ENCODE data around the gene LRRC47.
"Not testable (repeated sequence)": the region's sequence is repeated elsewhere in the genome, so short reads cannot be mapped to it uniquely, and the experiment has no call there.

Gene LRRC47

GRCh38 chr1:3756394-3756793, 39.9 kb downstream of the LRRC47 start:
- ChIA-PET CTCF (interaction anchor here (1.3 to 1.6 kb wide), 3 partner anchors 32 to 303 kb away, joined by 3 to 5 read pairs (median 3); no protein-coding TSS in a partner anchor), POLR2A (no interaction called here)
- TF ChIP-seq, protein P1, sequence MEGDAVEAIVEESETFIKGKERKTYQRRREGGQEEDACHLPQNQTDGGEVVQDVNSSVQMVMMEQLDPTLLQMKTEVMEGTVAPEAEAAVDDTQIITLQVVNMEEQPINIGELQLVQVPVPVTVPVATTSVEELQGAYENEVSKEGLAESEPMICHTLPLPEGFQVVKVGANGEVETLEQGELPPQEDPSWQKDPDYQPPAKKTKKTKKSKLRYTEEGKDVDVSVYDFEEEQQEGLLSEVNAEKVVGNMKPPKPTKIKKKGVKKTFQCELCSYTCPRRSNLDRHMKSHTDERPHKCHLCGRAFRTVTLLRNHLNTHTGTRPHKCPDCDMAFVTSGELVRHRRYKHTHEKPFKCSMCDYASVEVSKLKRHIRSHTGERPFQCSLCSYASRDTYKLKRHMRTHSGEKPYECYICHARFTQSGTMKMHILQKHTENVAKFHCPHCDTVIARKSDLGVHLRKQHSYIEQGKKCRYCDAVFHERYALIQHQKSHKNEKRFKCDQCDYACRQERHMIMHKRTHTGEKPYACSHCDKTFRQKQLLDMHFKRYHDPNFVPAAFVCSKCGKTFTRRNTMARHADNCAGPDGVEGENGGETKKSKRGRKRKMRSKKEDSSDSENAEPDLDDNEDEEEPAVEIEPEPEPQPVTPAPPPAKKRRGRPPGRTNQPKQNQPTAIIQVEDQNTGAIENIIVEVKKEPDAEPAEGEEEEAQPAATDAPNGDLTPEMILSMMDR (IDR thresholded peaks at IDR 0.05; ENCODE audit: insufficient read depth, low read length, missing control alignments): no peak
- DNase-seq (ENCODE audit: low read depth, low spot score): no peak
- H3K4me3 ChIP-seq (ENCODE audit: low read depth, low read length): no peak overlapping the region

DNA sequence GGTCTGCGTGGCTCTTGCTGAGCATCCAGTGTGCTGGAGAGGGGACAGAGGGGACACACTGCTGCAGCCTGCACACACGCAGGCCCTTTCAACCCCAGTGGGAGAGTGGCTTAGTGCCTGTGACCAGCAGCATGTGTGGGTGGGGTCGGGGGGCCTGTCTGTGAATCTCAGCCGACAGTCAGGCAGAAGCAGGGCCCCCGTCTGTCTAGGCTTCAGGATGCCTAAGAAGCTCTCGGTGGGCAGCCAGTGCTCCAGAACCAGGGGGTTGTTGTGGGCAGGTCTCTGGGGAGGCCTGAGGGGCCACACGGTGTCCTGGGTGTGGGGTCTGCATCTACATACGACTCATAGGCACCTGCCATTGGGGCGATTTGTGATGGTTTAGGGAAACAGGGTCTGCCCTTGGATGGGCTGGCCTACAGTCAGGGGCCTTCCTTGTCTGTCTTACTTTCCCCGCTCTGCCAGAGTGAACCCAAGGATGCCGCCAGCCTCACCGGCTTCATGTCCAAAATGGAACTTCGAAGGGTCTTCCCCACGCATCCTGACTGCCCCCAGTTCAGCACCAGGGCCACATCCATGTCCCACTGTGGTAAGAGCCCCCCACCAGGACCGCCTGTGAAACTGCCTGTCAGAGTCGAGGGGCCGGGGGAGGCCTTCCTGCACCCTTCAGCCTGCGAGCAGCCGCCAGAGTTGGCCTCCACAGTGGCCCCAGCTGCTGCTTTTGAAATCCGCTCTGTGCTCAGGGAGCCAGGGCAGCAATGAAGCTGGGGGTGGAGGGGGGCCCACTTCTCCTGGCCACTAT, 42.4 kb downstream of the LRRC47 start:
- TF ChIP-seq, protein P1 (IDR thresholded peaks at IDR 0.05; ENCODE audit: insufficient read depth, low read length, missing control alignments): no peak
- CTCF ChIA-PET: no interaction called here
- H3K4me3 ChIP-seq (ENCODE audit: low read depth, low read length): no peak overlapping the region
- DNase-seq (ENCODE audit: low read depth, low spot score): no peak
- POLR2A ChIA-PET: no interaction called here

DNA sequence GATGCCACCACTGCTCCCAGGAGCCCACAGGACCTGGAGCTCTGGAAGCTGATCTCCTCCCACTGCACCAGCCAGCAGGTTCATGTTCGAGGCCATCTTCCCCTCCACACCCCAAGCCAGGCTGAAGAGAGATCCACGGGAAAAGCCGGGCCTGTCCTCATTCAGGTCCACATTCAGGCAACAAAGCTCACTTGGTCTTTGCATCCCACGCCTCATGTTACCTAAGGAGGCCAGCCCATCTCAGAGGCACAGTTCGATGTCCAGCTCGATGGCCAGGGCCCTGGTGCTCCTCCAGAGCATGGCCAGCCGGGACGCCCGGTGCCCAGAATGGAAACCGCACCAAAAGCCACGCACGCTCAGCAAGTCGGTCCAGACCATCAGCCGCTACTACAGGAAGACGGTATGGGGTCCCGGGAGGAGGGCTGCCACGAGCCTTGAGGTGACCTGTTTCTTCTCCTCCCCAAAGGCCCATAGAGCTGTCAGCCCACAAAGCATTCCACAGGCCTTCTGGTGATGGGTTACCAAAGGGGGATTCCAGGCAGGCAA, 43.8 kb downstream of the LRRC47 start, which contains the start of gene CCDC27:
CCDC27 (plus strand) TSS at position 51 of the 546 bp plus-strand sequence; CDS start at position 83, 32 bp downstream.
- no peak for DNase-seq (ENCODE audit: low read depth, low spot score)
- TF ChIP-seq, protein P1 (IDR thresholded peaks at IDR 0.05; ENCODE audit: insufficient read depth, low read length, missing control alignments): no peak
- POLR2A ChIA-PET: no interaction called here
- CTCF ChIA-PET: interaction anchor here (0.8 to 1.2 kb wide), 2 partner anchors 8 to 25 kb away, joined by 3 to 4 read pairs; no protein-coding TSS in a partner anchor
- no peak within 1 kb of the TSS for H3K4me3 ChIP-seq (ENCODE audit: low read depth, low read length)

DNA sequence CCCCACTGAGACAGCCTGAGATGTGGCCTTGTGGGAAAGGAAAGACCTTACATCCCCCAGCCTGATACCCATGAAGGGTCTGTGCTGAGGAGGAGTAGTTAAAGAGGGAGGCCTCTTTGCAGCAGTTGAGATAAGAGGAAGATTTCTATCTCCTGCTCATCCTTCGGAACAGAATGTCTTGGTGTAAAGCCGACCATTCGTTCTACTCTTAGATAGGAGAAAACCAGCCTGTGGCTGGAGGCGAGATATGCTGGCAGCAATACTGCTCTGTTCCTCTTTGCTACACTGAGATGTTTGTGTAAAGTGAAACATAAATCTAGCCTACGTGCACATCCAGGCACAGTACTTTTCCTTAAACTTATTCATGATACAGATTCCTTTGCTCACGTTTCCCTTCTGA, 45.6 kb downstream of the LRRC47 start:
- TF ChIP-seq, protein P1 (IDR thresholded peaks at IDR 0.05; ENCODE audit: insufficient read depth, low read length, missing control alignments): no peak
- ChIA-PET CTCF (no interaction called here), POLR2A (no interaction called here)
- H3K4me3 ChIP-seq (ENCODE audit: low read depth, low read length): no peak overlapping the region
- no peak for DNase-seq (ENCODE audit: low read depth, low spot score)

DNA sequence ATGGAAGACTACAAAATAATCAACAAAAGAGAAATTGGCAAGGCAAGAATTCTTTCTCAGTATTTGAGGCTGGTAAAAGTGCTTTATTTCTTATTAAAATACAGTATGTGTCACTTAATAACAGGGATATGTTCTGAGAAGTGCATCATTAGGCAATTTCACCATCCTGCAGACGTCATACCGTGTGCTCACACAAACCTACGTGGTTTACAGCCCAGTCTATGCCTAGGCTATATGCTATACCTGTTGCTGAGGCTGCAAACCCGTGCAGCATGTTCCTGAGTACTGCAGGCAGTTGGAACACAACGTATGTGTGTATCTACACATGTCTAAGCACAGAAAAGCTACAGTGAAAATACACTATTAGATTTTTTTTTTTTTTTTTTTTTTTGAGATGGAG, 46.8 kb downstream of the LRRC47 start:
- DNase-seq (ENCODE audit: low read depth, low spot score): no peak
- ChIA-PET CTCF (interaction anchor here (2.4 kb wide), 1 partner anchor 25 kb away, joined by 7 read pairs; no protein-coding TSS in a partner anchor), POLR2A (no interaction called here)
- TF ChIP-seq, protein P1 (IDR thresholded peaks at IDR 0.05; ENCODE audit: insufficient read depth, low read length, missing control alignments): no peak
- H3K4me3 ChIP-seq (ENCODE audit: low read depth, low read length): no peak overlapping the region

DNA sequence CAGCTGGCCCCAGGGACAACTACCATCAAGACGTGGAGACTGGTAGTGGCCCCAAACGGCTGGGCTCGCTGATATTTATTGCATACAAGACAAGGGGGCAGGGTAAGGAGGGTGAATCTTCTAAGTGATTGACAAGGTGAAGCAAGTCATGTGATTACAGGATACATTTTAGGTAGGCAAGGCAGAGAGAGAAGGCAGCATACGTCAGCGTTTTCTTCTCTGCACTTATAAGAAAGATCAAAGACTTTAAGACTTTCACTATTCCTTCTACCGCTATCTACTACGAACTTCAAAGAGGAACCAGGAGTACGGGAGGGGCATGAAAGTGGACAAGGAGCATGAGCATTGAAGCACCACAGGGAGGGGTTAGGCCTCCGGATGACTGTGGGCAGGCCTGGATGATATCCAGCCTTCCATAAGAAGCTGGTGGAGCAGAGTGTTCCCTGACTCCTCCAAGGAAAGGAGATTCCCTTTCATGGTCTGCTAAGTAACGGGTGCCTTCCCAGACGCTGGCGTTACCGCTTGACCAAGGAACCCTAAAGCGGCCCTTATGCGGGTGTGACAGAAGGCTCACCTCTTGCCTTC, 47.9 kb downstream of the LRRC47 start:
- CTCF ChIA-PET: interaction anchor here (2.4 kb wide), 1 partner anchor 24 kb away, joined by 7 read pairs; no protein-coding TSS in a partner anchor
- POLR2A ChIA-PET; DNase-seq (ENCODE audit: low read depth, low spot score); H3K4me3 ChIP-seq (ENCODE audit: low read depth, low read length): not testable (repeated sequence)

Measured in AG04449 (cell line).